Stimulated activated naive CD4-positive, alpha-beta T cell (primary cell): ENCODE measurements around the gene CPVL.

ENCODE experiments used
- DNase-seq, 6 experiments: peaks; one replicate each; lab custom pipeline; 2025; lab: John Stamatoyannopoulos, UW

The CPVL gene

GRCh38 chr7:29003703-29004102 lies 142.6 kb downstream of the CPVL start:
- DNase-seq = no peak

GRCh38 chr7:29000717-29001076 lies 145.6 kb downstream of the CPVL start:
- DNase-seq = no peak

- DNase-seq = no peak
These were observed 146.2 kb downstream of the CPVL start for GRCh38 chr7:28999895-29000716.

GRCh38 chr7:28999427-28999826 lies 146.9 kb downstream of the CPVL start:
- DNase-seq = no peak

- DNase-seq = no peak
These were observed 148.2 kb downstream of the CPVL start for GRCh38 chr7:28998105-28998504.

- DNase-seq = no peak
These were observed 149.5 kb downstream of the CPVL start for GRCh38 chr7:28996836-28997235.

- DNase-seq = no peak
These were observed 153.0 kb downstream of the CPVL start for GRCh38 chr7:28993371-28993770.

- no peak for DNase-seq
These were observed 153.5 kb downstream of the CPVL start for GRCh38 chr7:28992798-28993197.

GRCh38 chr7:28990200-28990960 lies 156.0 kb downstream of the CPVL start:
- no peak for DNase-seq

- DNase-seq = no peak
These were observed 156.9 kb downstream of the CPVL start for GRCh38 chr7:28989211-28989980.

GRCh38 chr7:28988810-28989209 lies 157.5 kb downstream of the CPVL start:
- DNase-seq = no peak

GRCh38 chr7:28988091-28988490 lies 158.2 kb downstream of the CPVL start:
- no peak for DNase-seq

- no peak for DNase-seq
These were observed 159.6 kb downstream of the CPVL start for GRCh38 chr7:28986765-28987110.

GRCh38 chr7:28986028-28986764 lies 160.1 kb downstream of the CPVL start:
- no peak for DNase-seq

GRCh38 chr7:28984631-28985030 lies 161.7 kb downstream of the CPVL start:
- DNase-seq = no peak

- no peak for DNase-seq
These were observed 162.1 kb downstream of the CPVL start for GRCh38 chr7:28984217-28984616.

GRCh38 chr7:28983396-28984190 lies 162.7 kb downstream of the CPVL start:
- DNase-seq = no peak

- no peak for DNase-seq
These were observed 165.2 kb downstream of the CPVL start for GRCh38 chr7:28981161-28981465.

- no peak for DNase-seq
These were observed 165.7 kb downstream of the CPVL start for GRCh38 chr7:28980451-28981160.

- DNase-seq = no peak
These were observed 166.6 kb downstream of the CPVL start for GRCh38 chr7:28979776-28980175.

GRCh38 chr7:28977881-28978280 lies 168.5 kb downstream of the CPVL start:
- no peak for DNase-seq
